Neuronal stem cell (in vitro differentiated cells): ENCODE measurements around the gene PCYT2.

Source experiments
- DNase-seq: peaks from one replicate; pipeline ENCODE4 v3.0.0-alpha.2; 2013; ENCODE audit warnings: low spot score
- H2AFZ ChIP-seq: one replicate; pipeline ENCODE4 v1.6.1; 2013; ENCODE audit warnings: mild to moderate bottlenecking, low read length, inconsistent platforms
- H2AK5ac ChIP-seq: 2 replicates; pipeline ENCODE4 v1.6.1; 2013; ENCODE audit warnings: low read depth, mild to moderate bottlenecking, inconsistent platforms, low read length, moderate library complexity, mixed read lengths
- H2BK120ac ChIP-seq: 2 replicates; pipeline ENCODE4 v1.6.1; 2013; ENCODE audit warnings: low read depth, mild to moderate bottlenecking, inconsistent platforms, low read length, moderate library complexity, mixed read lengths
- H2BK12ac ChIP-seq: one replicate; pipeline ENCODE4 v1.6.1; 2013; ENCODE audit warnings: low read length, inconsistent platforms
- H2BK15ac ChIP-seq: 2 replicates; pipeline ENCODE4 v1.6.1; 2013; ENCODE audit warnings: mild to moderate bottlenecking, low read length, inconsistent platforms, mixed read lengths
- H2BK5ac ChIP-seq: one replicate; pipeline ENCODE4 v1.6.1; 2013; ENCODE audit warnings: inconsistent platforms, mild to moderate bottlenecking, low read length, moderate library complexity
- H3K14ac ChIP-seq: one replicate; pipeline ENCODE4 v1.6.1; 2013; ENCODE audit warnings: low read length, inconsistent platforms
- H3K18ac ChIP-seq: 2 replicates; pipeline ENCODE4 v1.6.1; 2013; ENCODE audit warnings: low read length, inconsistent platforms
- H3K23ac ChIP-seq: 2 replicates; pipeline ENCODE4 v1.6.1; 2013; ENCODE audit warnings: low read depth, mild to moderate bottlenecking, mixed read lengths, low read length, inconsistent platforms; ENCODE audit not compliant: poor library complexity
- H3K27ac ChIP-seq: replicated peaks from 3 replicates; pipeline ENCODE4 v1.5.1; 2013; ENCODE audit warnings: low read length, inconsistent platforms
- H3K27me3 ChIP-seq, 3 experiments: 2 replicates each; pipeline ENCODE4 v1.6.1; 2013; ENCODE audit warnings: low read length in 3 of 3, mild to moderate bottlenecking in 2 of 3, inconsistent platforms in 1 of 3, low read depth in 1 of 3, mixed read lengths in 1 of 3, moderate library complexity in 1 of 3; ENCODE audit not compliant: control insufficient read depth in 3 of 3, insufficient read depth in 3 of 3
- H3K36me3 ChIP-seq, 2 donors: replicated peaks in 1 of 2; 2 replicates each; pipeline ENCODE4 v1.6.1; 2013; ENCODE audit warnings: low read length in 2 of 2; ENCODE audit not compliant: control insufficient read depth in 2 of 2, insufficient read depth in 2 of 2
- H3K4ac ChIP-seq: 2 replicates; pipeline ENCODE4 v1.6.1; 2013; ENCODE audit warnings: inconsistent platforms, mild to moderate bottlenecking, low read length, moderate library complexity
- H3K4me1 ChIP-seq, 2 donors: 1 replicate in 1 of 2; 2 replicates in 1 of 2; pipeline ENCODE4 v1.6.1; 2013; ENCODE audit warnings: low read length in 2 of 2, low read depth in 1 of 2; ENCODE audit not compliant: control insufficient read depth in 2 of 2, insufficient read depth in 1 of 2
- H3K4me2 ChIP-seq: one replicate; pipeline ENCODE4 v1.6.1; 2013; ENCODE audit warnings: mild to moderate bottlenecking, low read length, inconsistent platforms; ENCODE audit not compliant: insufficient read depth, poor library complexity, severe bottlenecking
- H3K4me3 ChIP-seq, 2 donors: 2 replicates each; pipeline ENCODE4 v1.5.1; 2013; ENCODE audit warnings: low read length in 2 of 2, mild to moderate bottlenecking in 2 of 2, inconsistent platforms in 1 of 2, moderate library complexity in 1 of 2
- H3K79me1 ChIP-seq: one replicate; pipeline ENCODE4 v1.6.1; 2013; ENCODE audit warnings: low read depth, mild to moderate bottlenecking, inconsistent platforms, low read length, moderate library complexity
- H3K9ac ChIP-seq: one replicate; pipeline ENCODE4 v1.6.1; 2013; ENCODE audit warnings: mild to moderate bottlenecking, low read depth, low read length, inconsistent platforms; ENCODE audit not compliant: poor library complexity
- H3K9me3 ChIP-seq, 2 donors: replicated peaks in 1 of 2; 2 replicates each; pipeline versions ENCODE3 to v1.6.1; 2013; ENCODE audit warnings: low read length in 2 of 2, mild to moderate bottlenecking in 2 of 2, inconsistent platforms in 1 of 2, low read depth in 1 of 2, mixed read lengths in 1 of 2, moderate library complexity in 1 of 2; ENCODE audit not compliant: control insufficient read depth in 2 of 2, insufficient read depth in 1 of 2
- H4K8ac ChIP-seq: one replicate; pipeline ENCODE4 v1.6.1; 2013; ENCODE audit warnings: low read depth, mild to moderate bottlenecking, inconsistent platforms, low read length, moderate library complexity
- H4K91ac ChIP-seq: one replicate; pipeline ENCODE4 v1.6.1; 2013; ENCODE audit warnings: low read length, low read depth, mild to moderate bottlenecking, inconsistent platforms; ENCODE audit not compliant: poor library complexity
- WGBS, 2 donors: extraction: QIAGEN DNeasy Blood & Tissue Kit; methylation state at CpG; one replicate each; pipeline ENCODE4 v1.1.7; 2013; ENCODE audit warnings: missing lambda C conversion rate in 2 of 2, mixed read lengths in 1 of 2; ENCODE audit not compliant: insufficient read length in 2 of 2, insufficient replicate concordance in 1 of 2; ENCODE audit errors: extremely low coverage in 2 of 2; 5-methylcytosine and 5-hydroxymethylcytosine counted together

PCYT2 gene

GRCh38 chr17:81927653-81928543 is 16.7 kb upstream of the PCYT2 start, which contains the start of gene MAFG:
Gene MAFG (minus strand): TSS chr17:81927735. CDS start chr17:81923185, 4,550 bp downstream.
- peaks cover 0 to under 1% of the 10 kb centered on the region in 2 donors for H3K9me3 ChIP-seq
- peaks cover 22 to 33% of the 10 kb centered on the region in 2 donors for H3K4me1 ChIP-seq
- peak within 1 kb of the TSS; percentile 97 for H3K18ac ChIP-seq
- H3K79me1 ChIP-seq: peaks cover 39% of the 10 kb centered on the region
- H2BK12ac ChIP-seq: peak within 1 kb of the TSS; percentile 97
- peak within 1 kb of the TSS; percentile 97 for H3K14ac ChIP-seq
- H4K91ac ChIP-seq: no peak within 1 kb of the TSS
- peak within 1 kb of the TSS; percentile 97 for H3K9ac ChIP-seq
- H2AK5ac ChIP-seq: peak within 1 kb of the TSS; percentile 97
- H3K4me2 ChIP-seq: peak within 1 kb of the TSS; percentile 93
- H3K23ac ChIP-seq: peak within 1 kb of the TSS; percentile 98
- peak within 1 kb of the TSS; percentile 74 to 95 for H3K4me3 ChIP-seq
- peak within 1 kb of the TSS; percentile 90 for H2BK5ac ChIP-seq
- peak within 1 kb of the TSS; percentile 93 for H3K4ac ChIP-seq
- peaks cover 0 to 10% (median 0%) of the 10 kb centered on the region in 3 experiments for H3K27me3 ChIP-seq
- peak within 1 kb of the TSS; percentile 72 for H2BK120ac ChIP-seq
- H2BK15ac ChIP-seq: peak within 1 kb of the TSS; percentile 89
- no CpG with 5 or more reads among the region's 98 CpGs for WGBS, 2 donors
- H3K27ac ChIP-seq: peak within 1 kb of the TSS; percentile 61
- H4K8ac ChIP-seq: peak within 1 kb of the TSS; percentile 43
- H2AFZ ChIP-seq: peak within 1 kb of the TSS; percentile 99
- peaks cover 3% of the 10 kb centered on the region in 2 donors for H3K36me3 ChIP-seq
- peak; percentile 98 for DNase-seq

GRCh38 chr17:81927152-81927652 is 16.0 kb upstream of the PCYT2 start:
- peak overlapping the region; percentile 73 for H3K23ac ChIP-seq
- no peak overlapping the region for H4K91ac ChIP-seq
- no peak overlapping the region for H2BK120ac ChIP-seq
- no peak overlapping the region for H3K14ac ChIP-seq
- no peak overlapping the region for H4K8ac ChIP-seq
- DNase-seq: no peak
- no peak overlapping the region for H2BK15ac ChIP-seq
- peaks cover 0 to 10% (median 0%) of the 10 kb centered on the region in 3 experiments for H3K27me3 ChIP-seq
- H2AFZ ChIP-seq: peak overlapping the region; percentile 99
- peaks cover 46% of the 10 kb centered on the region for H3K79me1 ChIP-seq
- peak overlapping the region; percentile 46 for H2AK5ac ChIP-seq
- H3K4me3 ChIP-seq: peak overlapping the region; percentile 74 to 95
- peaks cover 7 to 8% of the 10 kb centered on the region in 2 donors for H3K36me3 ChIP-seq
- WGBS, 2 donors: no CpG with 5 or more reads among the region's 78 CpGs
- H3K9me3 ChIP-seq: peaks cover 0 to 3% of the 10 kb centered on the region in 2 donors
- no peak overlapping the region for H2BK5ac ChIP-seq
- H3K4me1 ChIP-seq: peaks cover 22 to 35% of the 10 kb centered on the region in 2 donors
- H3K18ac ChIP-seq: peak overlapping the region; percentile 38
- no peak overlapping the region for H2BK12ac ChIP-seq
- H3K4ac ChIP-seq: no peak overlapping the region
- peak overlapping the region; percentile 86 for H3K4me2 ChIP-seq
- H3K27ac ChIP-seq: no peak overlapping the region
- peak overlapping the region; percentile 60 for H3K9ac ChIP-seq

GRCh38 chr17:81926451-81927151 is 15.4 kb upstream of the PCYT2 start:
- peak overlapping the region; percentile 61 for H3K27ac ChIP-seq

More at GRCh38 chr17:81926451-81927151, 15.4 kb upstream of the PCYT2 start:
- no peak overlapping the region for H2BK12ac ChIP-seq
- peak overlapping the region; percentile 81 for H3K9ac ChIP-seq
- WGBS, 2 donors: no CpG with 5 or more reads among the region's 46 CpGs
- no peak overlapping the region for H4K8ac ChIP-seq
- H3K27me3 ChIP-seq: peaks cover 0 to 10% (median 0%) of the 10 kb centered on the region in 3 experiments
- H3K4me3 ChIP-seq: peak overlapping the region; percentile 74 to 95
- peak overlapping the region; percentile 27 for H3K18ac ChIP-seq
- peak overlapping the region; percentile 56 for H2AFZ ChIP-seq
- H2AK5ac ChIP-seq: peak overlapping the region; percentile 46
- peaks cover 48% of the 10 kb centered on the region for H3K79me1 ChIP-seq
- no peak overlapping the region for H4K91ac ChIP-seq
- no peak overlapping the region for H3K14ac ChIP-seq
- peak overlapping the region; percentile 2 for H2BK15ac ChIP-seq
- peaks cover 0 to 3% of the 10 kb centered on the region in 2 donors for H3K9me3 ChIP-seq
- H3K4me2 ChIP-seq: peak overlapping the region; percentile 86
- no peak overlapping the region for H2BK120ac ChIP-seq
- peak overlapping the region; percentile 73 for H3K23ac ChIP-seq
- H3K4me1 ChIP-seq: peaks cover 22 to 35% of the 10 kb centered on the region in 2 donors
- H2BK5ac ChIP-seq: peak overlapping the region; percentile 66
- H3K36me3 ChIP-seq: peaks cover 11 to 14% of the 10 kb centered on the region in 2 donors
- DNase-seq: no peak
- no peak overlapping the region for H3K4ac ChIP-seq
